Adrenal gland (tissue), 5 donors: ENCODE measurements around the gene MYEF2.

Experiments
- POLR2A ChIP-seq, 2 donors: fragments of 450-650 bp; IDR thresholded peaks; one replicate each; pipeline ENCODE4 v1.6.1; 2017; ENCODE audit warnings: antibody characterized with exemption in 2 of 2, mild to moderate bottlenecking in 2 of 2, moderate library complexity in 1 of 2
- TF ChIP-seq, protein P1 (sequence below), 6 experiments: fragments of 450-650 bp in 4 of 6; fragments of 200-600 bp in 2 of 6; sonication (generic) in 1 of 6; IDR thresholded peaks; 1 replicate in 5 of 6; 2 replicates in 1 of 6; pipeline versions ENCODE4 v1.5.1 to v1.8.0; 2016 to 2021; ENCODE audit warnings: antibody characterized with exemption in 6 of 6, mild to moderate bottlenecking in 2 of 6, moderate library complexity in 1 of 6
- donor health status: DM: no; HTN: no; CAD: no.

DNA sequence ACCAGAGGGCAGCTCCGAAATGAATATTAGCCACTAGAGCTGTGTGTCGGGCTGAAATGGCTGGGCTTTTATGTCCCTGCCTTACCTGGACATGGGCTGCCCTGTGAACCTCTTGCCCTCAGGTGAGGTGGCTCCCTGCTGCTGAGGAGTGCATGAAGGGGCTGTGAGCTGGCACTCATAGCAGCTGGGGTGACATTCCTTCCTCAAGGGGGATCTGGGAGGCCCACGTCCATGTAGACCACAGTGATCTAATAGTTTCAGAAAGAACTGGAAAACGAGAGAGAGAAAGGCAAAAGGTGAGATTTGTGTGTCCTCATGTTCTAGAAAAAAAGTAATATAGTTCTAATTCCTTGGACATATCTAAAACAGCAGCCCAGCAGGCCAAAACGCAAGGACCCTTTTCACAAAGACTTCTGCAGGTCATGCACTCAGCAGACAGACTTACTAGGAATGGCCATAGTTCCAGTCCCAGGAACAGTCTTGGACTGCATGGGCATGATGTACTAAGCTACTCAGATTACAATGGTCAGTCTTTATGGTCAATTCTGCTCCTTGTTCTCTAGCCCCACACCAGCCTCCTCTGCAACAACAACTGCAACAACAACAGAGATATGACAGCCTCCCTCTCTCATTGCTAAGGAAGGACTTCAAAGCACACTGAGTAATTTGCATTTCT is 68.1 kb downstream of the MYEF2 start:
- TF ChIP-seq, protein P1, sequence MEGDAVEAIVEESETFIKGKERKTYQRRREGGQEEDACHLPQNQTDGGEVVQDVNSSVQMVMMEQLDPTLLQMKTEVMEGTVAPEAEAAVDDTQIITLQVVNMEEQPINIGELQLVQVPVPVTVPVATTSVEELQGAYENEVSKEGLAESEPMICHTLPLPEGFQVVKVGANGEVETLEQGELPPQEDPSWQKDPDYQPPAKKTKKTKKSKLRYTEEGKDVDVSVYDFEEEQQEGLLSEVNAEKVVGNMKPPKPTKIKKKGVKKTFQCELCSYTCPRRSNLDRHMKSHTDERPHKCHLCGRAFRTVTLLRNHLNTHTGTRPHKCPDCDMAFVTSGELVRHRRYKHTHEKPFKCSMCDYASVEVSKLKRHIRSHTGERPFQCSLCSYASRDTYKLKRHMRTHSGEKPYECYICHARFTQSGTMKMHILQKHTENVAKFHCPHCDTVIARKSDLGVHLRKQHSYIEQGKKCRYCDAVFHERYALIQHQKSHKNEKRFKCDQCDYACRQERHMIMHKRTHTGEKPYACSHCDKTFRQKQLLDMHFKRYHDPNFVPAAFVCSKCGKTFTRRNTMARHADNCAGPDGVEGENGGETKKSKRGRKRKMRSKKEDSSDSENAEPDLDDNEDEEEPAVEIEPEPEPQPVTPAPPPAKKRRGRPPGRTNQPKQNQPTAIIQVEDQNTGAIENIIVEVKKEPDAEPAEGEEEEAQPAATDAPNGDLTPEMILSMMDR (IDR thresholded peaks at IDR 0.05), result no peak
- no peak for TF ChIP-seq POLR2A (IDR thresholded peaks at IDR 0.05)
